NK-92 (cell line): Measurements from ENCODE around the gene FRMD6.
"Not testable (repeated sequence)": the region's sequence is repeated elsewhere in the genome, so short reads cannot be mapped to it uniquely, and the experiment has no call there.

Source experiments
- DNase-seq: peaks from one replicate; lab custom pipeline; 2025; ENCODE audit not compliant: unreplicated experiment; lab: John Stamatoyannopoulos, UW

The FRMD6 gene

DNA sequence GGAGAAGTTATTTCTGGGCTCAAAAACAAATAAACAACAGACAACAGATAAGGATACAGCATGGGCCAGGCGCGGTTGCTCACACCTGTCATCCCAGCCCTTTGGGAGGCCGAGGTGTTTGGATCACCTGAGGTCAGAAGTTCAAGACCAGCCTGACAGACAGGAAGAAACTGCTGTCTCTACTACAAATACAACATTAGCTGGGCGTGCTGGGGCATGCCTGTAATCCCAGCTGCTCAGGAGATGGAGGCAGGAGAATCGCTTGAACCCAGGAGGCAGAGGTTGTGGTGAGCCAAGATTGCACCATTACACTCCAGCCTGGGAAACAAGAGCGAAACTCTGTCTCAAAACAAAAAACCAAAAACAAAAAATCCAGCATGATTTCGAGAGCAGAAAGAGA is 117.6 kb downstream of the FRMD6 start:
- DNase-seq = not testable (repeated sequence)

- no peak for DNase-seq
Measured at GRCh38 chr14:51774209-51774608, 122.5 kb downstream of the FRMD6 start.

DNA sequence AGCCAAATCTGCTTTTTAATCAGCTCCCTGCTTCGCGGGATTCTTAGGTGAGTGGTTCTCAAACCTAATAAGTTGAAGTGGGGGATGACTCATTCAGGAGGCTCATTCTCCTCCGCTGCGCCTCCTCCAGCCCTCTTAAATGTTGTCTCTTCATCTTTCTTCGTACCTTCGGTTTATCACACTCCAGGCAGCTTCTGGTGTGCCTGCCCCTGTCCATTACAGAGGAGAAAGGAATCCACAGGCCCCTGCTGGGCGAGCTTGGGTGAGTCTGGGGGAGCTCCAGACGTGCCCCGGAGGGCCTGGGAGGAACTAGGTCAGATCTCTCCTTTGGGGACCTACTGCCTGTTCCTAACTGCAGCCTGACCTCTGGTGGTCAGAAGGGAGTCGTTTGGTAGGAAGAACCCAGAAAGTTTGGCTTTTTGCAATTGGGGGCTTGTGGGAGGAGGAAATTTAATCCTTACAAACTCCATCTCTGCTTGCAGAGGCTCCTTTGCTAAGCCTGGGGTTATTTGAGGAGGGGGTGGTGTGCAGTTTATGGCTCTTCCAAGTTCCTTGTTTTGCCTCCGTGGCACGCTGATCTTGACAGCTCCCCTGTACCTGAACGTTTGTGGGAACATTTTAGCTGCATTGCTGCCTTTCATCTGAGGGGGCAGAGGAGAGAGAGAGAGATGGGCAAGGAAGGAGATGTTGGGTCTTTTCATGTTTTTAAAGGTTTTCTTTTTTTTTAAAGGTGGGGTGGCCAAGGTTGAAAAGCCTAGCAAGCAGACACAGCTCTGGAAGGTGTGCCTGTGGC is 124.6 kb downstream of the FRMD6 start:
- DNase-seq = no peak

- DNase-seq = no peak
Measured at GRCh38 chr14:51780006-51780692, 128.4 kb downstream of the FRMD6 start.
